Peyer's patch (tissue), 4 donors: ENCODE measurements around the gene EYA4.

Experiments used
- CTCF ChIP-seq, 6 experiments: fragments of 450-650 bp in 4 of 6; fragments of 200-600 bp in 2 of 6; sonication (generic) in 1 of 6; IDR thresholded peaks; one replicate each; pipeline ENCODE4 v1.5.1; 2017 to 2019; ENCODE audit warnings: antibody characterized with exemption in 6 of 6, mild to moderate bottlenecking in 3 of 6, moderate library complexity in 1 of 6
- POLR2A ChIP-seq, 2 donors: fragments of 450-650 bp; IDR thresholded peaks; one replicate each; pipeline ENCODE4 v1.5.1; 2017; ENCODE audit warnings: antibody characterized with exemption in 2 of 2, mild to moderate bottlenecking in 2 of 2, moderate library complexity in 2 of 2

GRCh38 chr6:133350928-133351327 is 109.8 kb downstream of the EYA4 start:
- TF ChIP-seq POLR2A (IDR thresholded peaks at IDR 0.05) (no peak), CTCF (IDR thresholded peaks at IDR 0.05) (no peak)
